Activated CD8-positive, alpha-beta T cell treated with anti-CD3 and anti-CD28 coated beads for 36 hours (primary cell): ENCODE measurements around the gene MCU. TPM values are rescaled to one million over a fixed set of nuclear protein-coding genes. Genes with fewer than 3 reads are reported as not detected.
A peak's percentile ranks its signal among the peaks of the same experiment; 100 is the strongest.

ENCODE experiments used
- ATAC-seq: fragments of 200-7000 bp; cut with Tn5 transposase; one replicate; pipeline ENCODE4 v1.10.0; 2021; ENCODE audit warnings: mild to moderate bottlenecking, moderate library complexity
- CTCF ChIA-PET: fragments of 350-600 bp; sonication (Branson Sonifier 250); formaldehyde crosslinking; loops from one replicate; lab custom pipeline; 2021; ENCODE audit warnings: antibody characterized with exemption; lab: Charles Lee
- POLR2A ChIA-PET: fragments of 350-600 bp; sonication (Branson Sonifier 250); formaldehyde crosslinking; loops from one replicate; lab custom pipeline; 2021; ENCODE audit warnings: antibody characterized with exemption; lab: Charles Lee
- DNase-seq: peaks from one replicate; pipeline ENCODE4 v3.0.0-alpha.2; 2020
- H3K27ac Mint-ChIP-seq: one replicate; pipeline ENCODE4 v1.8.0; 2021; ENCODE audit warnings: mild to moderate bottlenecking, mixed read lengths
- H3K27me3 Mint-ChIP-seq: one replicate; pipeline ENCODE4 v1.8.0; 2021; ENCODE audit warnings: mixed read lengths
- H3K36me3 Mint-ChIP-seq: one replicate; pipeline ENCODE4 v1.8.0; 2021; ENCODE audit warnings: low read depth, mixed read lengths
- H3K4me1 Mint-ChIP-seq: one replicate; pipeline ENCODE4 v1.8.0; 2021; ENCODE audit warnings: low read depth, mixed read lengths
- H3K4me3 Mint-ChIP-seq: one replicate; pipeline ENCODE4 v1.8.0; 2021; ENCODE audit warnings: mild to moderate bottlenecking, moderate library complexity, mixed read lengths
- H3K9me3 Mint-ChIP-seq: one replicate; pipeline ENCODE4 v1.8.0; 2021; ENCODE audit warnings: mixed read lengths
- CTCF ChIP-seq: fragments of 200-600 bp; IDR thresholded peaks from one replicate; pipeline ENCODE4 v1.8.0; 2022; ENCODE audit warnings: antibody characterized with exemption, mild to moderate bottlenecking
- intact Hi-C: fragments of 100-400 bp; cut with micrococcal nuclease; formaldehyde crosslinking; loops from one replicate; pipeline ENCODE4 v1.10.0; 2022
- total RNA-seq, 2 experiments: library from RNA; stranded (reverse); gene quantifications; one replicate each; pipeline ENCODE4 v1.2.3, GENCODE V29; 2021

MCU gene
- total RNA-seq, 2 experiments from 2014 or later, result 17.1 to 18.3 TPM

- Mint-ChIP-seq H3K9me3 (no peaks in the 10 kb centered on the region), H3K4me3 (no peak overlapping the region), H3K36me3 (no peaks in the 10 kb centered on the region), H3K4me1 (no peaks in the 10 kb centered on the region), H3K27me3 (no peaks in the 10 kb centered on the region), H3K27ac (no peak overlapping the region)
- ChIA-PET POLR2A (no interaction called here), CTCF (no interaction called here)
- TF ChIP-seq CTCF, result no peak
- no peak for DNase-seq
- no peak for ATAC-seq
- intact Hi-C loops, result no loop called here
Observed at GRCh38 chr10:72746426-72747363, 54.8 kb downstream of the MCU start.

- no peaks in the 10 kb centered on the region for H3K27me3 Mint-ChIP-seq
- no peak overlapping the region for H3K27ac Mint-ChIP-seq
- no peak for TF ChIP-seq CTCF
- ATAC-seq (no peak), DNase-seq (no peak)
- H3K4me1 Mint-ChIP-seq, result no peaks in the 10 kb centered on the region
- H3K4me3 Mint-ChIP-seq, result no peak overlapping the region
- intact Hi-C loops, result no loop called here
- no peaks in the 10 kb centered on the region for H3K9me3 Mint-ChIP-seq
- H3K36me3 Mint-ChIP-seq, result no peaks in the 10 kb centered on the region
- ChIA-PET CTCF (no interaction called here), POLR2A (no interaction called here)
Observed at GRCh38 chr10:72747521-72747920, 55.6 kb downstream of the MCU start.

- H3K4me1 Mint-ChIP-seq, result peaks cover 7% of the 10 kb centered on the region
- POLR2A ChIA-PET, result interaction anchor here (0.5 kb wide), 1 partner anchor 56 kb away, joined by 3 read pairs; no protein-coding TSS in a partner anchor
- no peak for DNase-seq
Observed at GRCh38 chr10:72753760-72754231, 61.9 kb downstream of the MCU start.

GRCh38 chr10:72754275-72755032, 62.5 kb downstream of the MCU start:
- H3K27ac Mint-ChIP-seq, result no peak overlapping the region
- no peaks in the 10 kb centered on the region for H3K9me3 Mint-ChIP-seq
- no peak for TF ChIP-seq CTCF
- CTCF ChIA-PET, result no interaction called here
- no peaks in the 10 kb centered on the region for H3K36me3 Mint-ChIP-seq
- H3K4me3 Mint-ChIP-seq, result no peak overlapping the region
- peaks cover 7% of the 10 kb centered on the region for H3K4me1 Mint-ChIP-seq
- DNase-seq, result peak; percentile 16
- no peaks in the 10 kb centered on the region for H3K27me3 Mint-ChIP-seq
- POLR2A ChIA-PET, result interaction anchor here (0.5 kb wide), 1 partner anchor 55 kb away, joined by 3 read pairs; no protein-coding TSS in a partner anchor
- intact Hi-C loops, result no loop called here
- no peak for ATAC-seq

More at GRCh38 chr10:72753760-72754231, 61.9 kb downstream of the MCU start:
- H3K36me3 Mint-ChIP-seq, result no peaks in the 10 kb centered on the region
- no peak overlapping the region for H3K27ac Mint-ChIP-seq
- no peaks in the 10 kb centered on the region for H3K9me3 Mint-ChIP-seq
- H3K4me3 Mint-ChIP-seq, result no peak overlapping the region
- intact Hi-C loops, result no loop called here
- no peak for ATAC-seq
- no peak for TF ChIP-seq CTCF
- no peaks in the 10 kb centered on the region for H3K27me3 Mint-ChIP-seq
- CTCF ChIA-PET, result no interaction called here
